Raji (cell line): ENCODE data around the gene TAOK1.

ENCODE experiments used
- POLR2A ChIP-seq: IDR thresholded peaks from 2 replicates; pipeline ENCODE4 v1.6.1; 2011; ENCODE audit warnings: low read depth, low read length, control low read depth; ENCODE audit not compliant: insufficient read depth

TAOK1 gene

GRCh38 chr17:29596811-29597210 is 206.6 kb downstream of the TAOK1 start:
- TF ChIP-seq POLR2A: no peak

GRCh38 chr17:29597361-29598172 is 207.4 kb downstream of the TAOK1 start:
- no peak for TF ChIP-seq POLR2A
